HG03095 (cell line): Measurements from ENCODE around the gene ATP5PB.

ENCODE experiments used
- ATAC-seq: cut with Tn5 transposase; IDR thresholded peaks from one replicate; pipeline ENCODE4 v1.9.1; 2021; ENCODE audit warnings: moderate library complexity; ENCODE audit not compliant: unreplicated experiment

The ATP5PB gene

DNA sequence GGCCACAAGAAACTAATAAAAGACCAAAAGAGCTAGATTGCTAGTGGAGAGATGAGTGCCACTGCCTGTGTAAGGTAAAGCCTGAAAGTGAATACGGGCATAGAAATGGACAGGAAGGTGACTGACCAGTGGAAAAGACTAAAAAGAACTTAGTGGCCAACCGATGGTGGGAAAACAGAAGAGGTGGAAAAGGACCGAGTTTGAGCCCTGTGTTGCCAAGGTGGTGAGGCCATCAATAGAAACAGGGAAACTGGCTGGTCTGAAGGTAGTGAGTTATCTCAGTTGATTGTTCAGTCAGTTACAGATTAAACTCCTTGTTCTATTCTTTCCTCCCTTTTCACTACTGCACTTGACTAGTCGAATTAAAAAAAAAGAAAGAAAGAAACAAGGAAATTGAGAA is 2.7 kb upstream of the ATP5PB start:
- ATAC-seq = no peak

GRCh38 chr1:111446967-111447892 is 2.0 kb upstream of the ATP5PB start:
- no peak for ATAC-seq

GRCh38 chr1:111448482-111448917 is 764 bp upstream of the ATP5PB start:
- no peak for ATAC-seq

DNA sequence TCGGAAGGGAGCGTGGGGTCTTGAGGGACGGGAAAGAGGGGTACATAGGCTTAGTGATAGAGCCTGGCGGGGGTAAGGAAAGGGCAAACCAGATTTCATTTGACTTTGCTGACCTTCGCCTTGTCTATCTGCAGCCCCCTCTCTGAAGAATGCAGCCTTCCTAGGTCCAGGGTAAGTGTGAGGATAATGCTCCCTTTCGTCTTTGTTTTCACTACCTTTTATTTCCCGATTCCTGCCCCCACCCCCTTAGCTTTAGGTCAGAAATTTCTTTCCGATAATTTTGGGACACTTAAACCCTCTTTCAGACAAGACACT is 396 bp downstream of the ATP5PB start:
- no peak for ATAC-seq

DNA sequence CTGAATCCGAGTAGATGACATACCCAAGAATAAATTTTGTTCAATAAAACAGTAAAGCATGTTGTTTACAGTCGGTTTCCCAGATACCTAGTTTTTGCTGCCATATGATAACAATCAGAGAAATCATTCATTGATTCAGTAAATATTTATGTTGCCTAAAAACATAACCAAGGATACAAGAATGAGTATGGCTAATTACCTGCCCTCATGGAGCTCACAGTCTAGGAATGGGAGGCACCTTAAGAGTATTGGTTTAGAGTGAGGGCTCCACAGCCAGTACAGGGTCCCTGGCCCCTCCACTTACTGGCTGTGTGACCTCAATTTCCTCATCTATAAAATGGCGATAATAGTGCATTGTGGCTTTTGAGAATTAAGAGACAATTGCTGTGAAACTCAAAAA is 921 bp downstream of the ATP5PB start:
- ATAC-seq = no peak

GRCh38 chr1:111452581-111452980 is 3.3 kb downstream of the ATP5PB start:
- ATAC-seq = no peak

- no peak for ATAC-seq
Observed at GRCh38 chr1:111453706-111454105, 4.4 kb downstream of the ATP5PB start.

GRCh38 chr1:111454859-111455641 is 5.8 kb downstream of the ATP5PB start:
- ATAC-seq = no peak

DNA sequence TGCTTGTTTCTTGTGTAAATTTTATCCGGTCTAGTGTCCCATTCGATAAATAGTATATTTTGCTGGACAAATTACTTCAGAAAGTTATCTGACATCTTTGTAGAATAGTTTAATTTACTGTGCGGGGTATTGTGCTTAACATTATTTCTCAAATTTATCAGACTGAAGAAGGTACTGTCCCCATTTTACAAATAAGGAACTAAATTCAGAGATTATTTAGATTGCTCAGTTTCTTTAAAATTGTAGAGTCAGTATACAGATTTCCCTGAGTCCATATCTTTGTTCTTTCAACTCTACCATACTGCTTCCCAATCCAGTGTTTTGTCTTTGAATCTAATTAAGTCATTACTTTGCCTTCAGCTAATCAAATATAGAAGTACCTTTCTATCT is 6.4 kb downstream of the ATP5PB start:
- no peak for ATAC-seq

GRCh38 chr1:111461765-111462164 is 12.5 kb downstream of the ATP5PB start:
- no peak for ATAC-seq

DNA sequence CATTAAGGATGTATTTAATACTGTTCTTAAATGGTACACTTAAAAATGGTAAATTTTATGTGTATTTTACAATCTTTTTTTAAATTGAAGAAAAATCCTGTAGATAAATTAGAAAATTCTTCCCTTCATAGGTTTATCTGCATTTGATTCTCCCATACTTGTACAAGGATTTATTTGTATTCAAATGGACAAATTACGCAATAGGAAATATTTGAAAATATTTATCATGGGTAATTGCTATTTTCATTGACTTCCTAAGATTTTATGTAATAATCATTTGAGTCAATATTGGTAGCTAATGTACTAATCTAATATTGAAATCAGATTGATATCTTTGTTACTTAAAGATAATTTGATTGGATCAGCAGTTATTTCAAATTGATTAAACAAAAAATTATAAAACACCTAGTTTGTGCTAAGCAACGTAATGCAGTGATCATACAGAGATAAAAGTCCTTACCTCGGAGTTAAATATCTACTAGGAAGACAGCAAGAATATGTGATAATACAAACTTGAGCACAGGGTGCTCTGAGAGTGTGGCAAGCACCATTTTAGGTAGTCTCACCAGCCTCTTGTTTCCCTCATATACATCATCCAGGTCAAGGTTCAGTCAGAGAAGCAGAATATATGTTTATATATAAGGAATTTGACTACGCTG is 13.2 kb downstream of the ATP5PB start:
- ATAC-seq = no peak

- no peak for ATAC-seq
Observed at GRCh38 chr1:111463029-111463683, 13.9 kb downstream of the ATP5PB start.

DNA sequence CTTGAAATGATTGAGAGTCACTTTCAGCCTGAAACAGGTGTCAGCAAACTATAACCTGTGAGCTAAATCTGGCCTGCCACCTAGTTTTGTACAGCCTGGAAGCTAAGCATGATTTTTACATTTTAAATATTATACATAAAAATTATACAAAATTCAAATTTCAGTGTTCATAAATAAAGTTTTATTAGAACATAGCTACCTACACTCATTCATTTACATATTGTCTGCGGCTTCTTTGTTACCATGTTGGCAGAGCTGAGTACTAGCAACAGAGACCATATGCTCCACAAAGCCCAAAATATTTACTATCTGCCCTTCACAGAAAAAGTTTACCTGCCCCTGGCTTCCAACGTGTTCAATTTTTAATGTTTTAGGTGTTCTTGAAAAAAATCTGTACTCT is 16.5 kb downstream of the ATP5PB start:
- ATAC-seq = no peak

DNA sequence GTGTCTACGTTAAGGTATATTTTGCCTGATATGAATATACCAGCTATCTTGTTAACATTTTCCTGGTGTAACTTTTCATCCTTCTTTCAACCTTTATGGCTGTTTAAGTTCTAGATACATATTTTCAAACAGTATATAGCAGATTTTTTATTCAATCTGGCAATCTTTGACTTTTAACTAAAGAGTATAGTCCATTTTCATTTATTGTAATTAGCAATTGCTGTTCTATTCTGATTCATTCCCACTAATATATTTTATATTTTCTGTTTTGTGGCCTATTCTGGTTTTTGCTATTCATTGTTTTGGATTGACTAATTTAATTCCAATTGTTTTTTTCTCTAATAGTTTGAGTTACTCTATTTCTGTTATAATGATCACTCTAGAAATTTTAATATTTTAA is 17.2 kb downstream of the ATP5PB start:
- no peak for ATAC-seq

DNA sequence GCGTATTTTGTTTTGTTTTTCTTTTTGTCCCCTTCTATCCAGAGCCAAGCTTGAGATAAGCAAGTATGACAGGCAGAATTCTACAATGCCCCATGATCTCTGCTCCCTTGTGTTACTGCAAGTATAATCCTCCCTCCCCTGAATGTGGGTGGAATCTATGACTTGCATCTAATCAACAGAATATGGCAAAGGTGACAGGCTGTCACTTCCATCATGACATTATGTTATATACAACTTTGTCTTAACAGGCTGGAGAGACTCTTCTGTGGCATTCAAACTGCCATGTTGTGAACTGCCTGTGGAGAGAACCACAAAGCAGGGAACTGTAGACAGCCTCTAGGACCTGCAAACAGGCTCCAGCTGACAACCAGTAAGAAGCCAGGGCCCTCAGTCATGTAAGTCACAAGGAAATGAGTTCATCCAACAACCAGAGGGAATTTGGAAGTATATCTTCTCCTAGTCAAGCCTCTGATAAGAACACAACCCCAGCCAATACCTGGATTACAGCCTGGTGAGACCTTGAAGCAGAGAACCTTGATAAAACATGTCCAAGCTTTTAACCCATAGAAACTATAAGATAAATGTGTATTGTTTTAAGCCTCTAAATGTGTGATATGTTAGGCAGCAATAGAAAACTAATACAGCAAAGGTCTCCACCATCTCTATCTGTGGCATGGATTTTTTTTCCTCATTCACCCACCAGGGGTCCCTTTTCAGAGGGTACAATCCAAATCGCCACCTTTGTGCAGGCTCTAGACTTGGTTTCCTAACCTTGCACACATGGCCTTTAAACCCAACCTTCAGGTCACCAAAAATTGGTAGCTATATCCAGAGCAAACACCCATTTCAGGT is 18.8 kb downstream of the ATP5PB start:
- ATAC-seq = no peak

- no peak for ATAC-seq
Observed at GRCh38 chr1:111468717-111469100, 19.4 kb downstream of the ATP5PB start.

GRCh38 chr1:111469539-111469938 is 20.3 kb downstream of the ATP5PB start:
- no peak for ATAC-seq

DNA sequence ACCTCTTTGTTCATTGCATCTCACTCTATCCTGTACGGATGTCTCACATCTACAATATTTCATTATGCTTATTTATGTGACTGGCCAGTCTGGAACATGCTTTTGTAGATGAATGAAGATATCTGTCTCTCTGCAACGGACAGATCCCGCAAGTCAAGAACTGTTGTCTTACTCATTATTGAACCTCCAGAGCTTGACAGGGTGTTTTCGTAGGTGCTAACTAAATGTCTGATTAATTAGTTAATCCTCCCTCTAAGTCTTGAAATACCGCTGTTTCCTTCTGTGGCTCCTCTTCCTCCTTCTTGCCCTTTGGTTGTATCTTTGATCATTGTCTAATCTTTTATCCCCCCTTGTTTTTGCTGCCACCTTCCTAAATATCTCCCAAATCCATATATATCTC is 21.3 kb downstream of the ATP5PB start:
- no peak for ATAC-seq

DNA sequence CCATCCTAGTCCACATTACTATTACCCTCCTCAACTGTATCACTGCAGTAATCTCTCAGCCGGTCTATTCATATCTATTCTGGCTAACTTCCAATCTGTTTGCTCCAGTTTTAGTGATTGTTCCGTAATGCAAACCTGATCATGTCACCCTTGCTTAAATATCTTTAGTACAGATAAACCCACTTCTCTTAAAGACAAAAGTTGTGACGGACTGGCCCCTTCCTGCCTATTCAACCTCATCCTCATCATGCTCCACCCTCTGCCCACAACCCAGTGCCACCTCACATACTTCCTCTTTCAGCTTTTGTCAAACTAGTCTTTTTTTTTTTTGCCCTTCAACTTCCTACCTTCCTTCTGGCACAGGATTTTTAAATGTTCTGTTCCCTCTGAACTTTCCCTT is 21.7 kb downstream of the ATP5PB start:
- ATAC-seq = no peak

GRCh38 chr1:111471538-111471937 is 22.3 kb downstream of the ATP5PB start:
- ATAC-seq = no peak
